Putamen (tissue), 1 donor: ENCODE results near the gene THBS1.

ENCODE experiments used
- DNase-seq: peaks from one replicate; pipeline ENCODE4 v3.0.0-alpha.2; 2016; ENCODE audit warnings: low spot score

THBS1 gene

DNA sequence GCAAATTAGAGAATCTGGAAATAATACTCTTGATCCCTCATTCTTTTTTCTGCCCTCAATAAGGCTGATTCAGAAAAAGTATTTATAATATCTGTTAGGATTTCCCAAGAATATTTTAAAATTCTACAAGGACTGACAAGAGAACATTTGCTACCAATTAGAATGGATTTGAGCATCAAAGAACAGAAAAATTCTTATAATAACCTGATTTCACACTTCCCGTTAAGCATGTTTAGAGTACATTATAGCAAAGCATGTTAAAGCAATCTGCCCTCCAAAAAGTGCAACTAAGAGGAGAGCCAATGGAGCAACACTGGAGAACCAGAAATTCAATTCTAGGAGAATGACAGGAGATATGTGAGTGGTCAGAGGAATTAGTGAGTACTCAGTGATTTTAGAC, 57.2 kb downstream of the THBS1 start:
- DNase-seq = no peak

DNA sequence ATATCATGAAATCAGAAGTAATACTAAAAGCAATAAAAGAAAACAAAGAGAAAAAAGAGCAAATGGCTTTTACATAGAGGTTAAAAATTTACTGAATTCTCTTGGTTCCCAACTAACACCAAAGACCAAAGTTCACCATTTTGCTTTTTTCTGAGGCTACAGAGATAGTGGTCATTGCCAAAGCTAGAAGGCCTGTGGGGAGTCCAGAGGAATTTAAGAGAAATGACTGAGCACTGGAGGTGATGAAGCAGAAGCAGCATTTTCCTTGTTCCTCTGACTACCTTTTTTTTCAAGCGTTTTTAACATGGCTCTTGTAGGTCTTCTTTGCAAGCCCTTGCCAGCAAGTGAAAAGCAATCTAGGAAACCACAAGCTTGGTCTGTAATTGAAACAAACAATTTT, 58.2 kb downstream of the THBS1 start:
- DNase-seq = no peak

DNA sequence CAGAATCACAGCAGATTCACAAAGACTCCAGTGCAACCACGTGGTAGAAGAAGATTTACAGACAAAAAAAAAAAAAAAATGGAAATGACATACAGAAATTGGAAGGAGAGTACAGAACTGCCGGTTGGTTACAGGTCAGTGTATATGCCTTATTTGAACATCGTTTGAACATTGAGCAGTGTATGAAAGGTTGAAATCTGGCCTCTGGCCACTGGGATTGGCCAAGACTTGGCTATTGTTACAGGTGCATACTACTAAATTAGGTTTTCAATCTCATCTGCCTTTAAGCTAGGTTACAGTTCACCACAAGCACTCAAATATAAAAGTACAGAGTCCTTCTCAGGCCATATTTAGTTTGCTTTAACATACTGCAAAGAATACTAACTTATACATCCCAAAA, 59.8 kb downstream of the THBS1 start:
- DNase-seq = no peak

DNA sequence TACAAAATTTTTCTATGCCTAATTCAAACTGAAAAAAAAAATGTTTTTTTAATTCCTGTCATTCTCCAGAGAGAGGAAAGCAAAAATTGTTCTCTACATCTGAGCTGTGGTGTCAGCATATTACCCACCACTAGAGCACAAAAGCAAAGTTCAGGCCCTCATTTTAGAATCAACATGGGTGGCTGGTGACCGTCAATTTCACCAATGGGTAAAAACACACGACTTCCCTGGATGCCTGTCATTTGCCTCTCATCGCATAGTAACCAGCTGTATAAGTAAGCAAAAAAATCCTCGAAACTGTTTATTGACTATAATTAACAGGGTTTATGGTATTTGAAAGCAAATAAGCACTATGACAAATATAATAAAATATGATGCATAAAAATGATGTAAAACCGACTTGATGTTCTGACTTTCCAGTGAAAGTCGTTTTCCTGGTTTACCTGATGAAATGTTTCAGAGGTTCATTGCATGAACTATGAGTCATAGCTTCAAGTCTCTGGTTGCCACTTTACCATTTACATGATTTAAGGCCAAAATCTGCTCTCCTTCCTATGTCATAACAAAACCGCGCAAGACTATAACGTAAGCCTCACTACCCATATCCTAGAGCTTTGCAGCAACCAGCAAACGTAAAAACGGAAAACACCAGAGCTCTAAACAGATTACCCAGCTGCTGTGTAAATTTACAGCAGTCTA, 60.5 kb downstream of the THBS1 start:
- DNase-seq = peak; percentile 20

DNA sequence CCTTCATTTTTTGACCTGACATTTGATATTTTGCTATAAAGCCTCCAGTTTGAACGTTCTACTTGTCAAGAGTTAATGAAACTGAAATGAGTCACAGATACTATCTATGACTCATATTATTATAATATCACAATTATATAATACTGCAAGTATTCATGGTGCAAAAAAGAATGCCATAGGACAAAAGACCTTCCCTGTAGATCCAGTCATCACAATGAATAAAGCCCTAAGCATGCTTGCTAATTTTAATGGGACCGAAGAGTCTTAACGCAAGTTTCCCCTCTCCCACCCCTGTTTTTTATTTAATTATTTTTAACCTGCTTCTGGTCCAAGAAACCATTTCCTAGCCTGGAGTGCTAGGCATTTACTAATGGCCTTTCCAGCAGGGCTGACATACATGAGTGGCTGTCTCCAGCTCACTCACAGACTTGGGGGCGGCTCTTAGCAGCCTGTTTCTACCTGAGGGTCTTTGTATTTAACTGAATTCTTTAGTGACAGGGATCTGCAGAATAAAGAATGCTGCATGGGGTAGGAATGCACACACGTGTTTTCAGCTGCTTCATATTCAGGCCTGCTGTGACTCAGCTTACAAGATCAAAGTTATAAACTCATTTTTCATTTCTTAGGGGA, 61.2 kb downstream of the THBS1 start:
- peak; percentile 62 for DNase-seq

DNA sequence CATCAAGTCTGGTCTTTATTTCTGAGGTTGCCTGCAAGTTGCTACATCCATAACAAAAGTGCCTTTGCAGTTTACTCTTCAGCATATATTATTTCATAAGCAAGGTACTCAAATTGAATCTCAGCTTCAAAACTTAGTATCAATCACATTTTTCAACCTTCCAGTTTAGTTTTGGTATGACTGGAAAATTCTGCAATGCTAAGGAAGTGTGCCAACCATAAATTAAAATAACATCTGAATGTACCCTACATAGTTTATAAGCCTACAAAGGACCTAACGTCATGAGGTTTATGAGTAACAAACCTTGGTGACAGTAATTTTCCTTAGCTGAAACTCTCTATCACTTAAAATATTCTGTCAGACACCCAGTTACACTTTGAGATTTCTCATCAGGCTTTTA, 62.8 kb downstream of the THBS1 start:
- DNase-seq = peak; percentile 47

- no peak for DNase-seq
Measured at GRCh38 chr15:39644136-39644535, 63.3 kb downstream of the THBS1 start.

GRCh38 chr15:39645138-39645975, 64.5 kb downstream of the THBS1 start:
- no peak for DNase-seq

DNA sequence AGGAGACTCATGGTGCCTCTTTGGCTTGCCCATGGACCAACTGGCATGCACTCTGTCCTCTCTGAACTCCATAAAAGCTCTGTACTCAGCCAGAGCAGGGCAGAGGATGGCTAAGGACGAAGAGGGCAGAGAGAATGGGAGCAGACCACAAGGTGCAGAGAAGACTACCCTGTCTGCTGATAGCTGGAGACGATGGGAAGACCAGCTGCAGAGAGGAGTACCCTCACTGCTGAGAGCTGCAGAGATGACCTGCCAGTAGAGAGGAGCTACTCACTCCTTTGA, 65.0 kb downstream of the THBS1 start:
- DNase-seq = no peak

GRCh38 chr15:39646425-39646824, 65.5 kb downstream of the THBS1 start:
- no peak for DNase-seq
